Activated CD4-positive, CD25-positive, alpha-beta regulatory T cell treated with anti-CD3 and anti-CD28 coated beads, Interleukin-2, amount 50 U/mL, for 72 hours (primary cell): ENCODE results near the gene RAP1GAP2.

Source experiments
- DNase-seq: peaks from one replicate; pipeline ENCODE4 v3.0.0; 2021

Gene RAP1GAP2

DNA sequence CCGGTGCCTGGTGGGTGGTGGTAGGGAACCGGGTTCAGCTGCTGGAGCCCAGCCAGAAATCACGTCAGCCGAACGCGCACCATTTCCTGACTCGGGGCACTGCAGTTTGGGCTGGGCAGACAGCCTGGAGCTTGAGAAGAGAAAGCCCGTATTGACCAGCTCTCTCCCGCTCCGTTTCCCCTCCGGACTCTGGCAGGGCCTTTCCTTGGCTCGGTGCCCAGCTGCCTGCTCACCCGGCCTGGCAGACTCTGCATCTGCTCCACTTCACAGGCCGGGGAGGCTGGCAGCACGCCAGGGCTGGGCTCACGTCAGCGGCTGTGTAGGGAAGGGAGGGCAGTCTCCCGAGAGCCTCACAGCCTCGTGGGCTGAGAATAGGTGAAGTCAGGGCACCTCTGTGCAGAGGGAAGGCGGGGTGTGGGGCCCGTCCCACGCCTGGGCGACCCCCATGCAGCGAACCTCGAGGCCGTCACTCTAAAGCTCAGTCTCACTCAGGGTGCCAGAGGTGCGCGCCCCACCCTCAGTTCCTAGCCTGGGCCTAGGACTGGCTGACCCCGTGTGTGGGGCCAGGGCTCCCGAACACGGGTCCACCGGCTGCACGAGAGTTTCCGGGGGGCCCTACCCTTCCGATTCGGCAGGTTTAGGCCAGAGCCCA, 208.0 kb downstream of the RAP1GAP2 start:
- peak; percentile 54 for DNase-seq

DNA sequence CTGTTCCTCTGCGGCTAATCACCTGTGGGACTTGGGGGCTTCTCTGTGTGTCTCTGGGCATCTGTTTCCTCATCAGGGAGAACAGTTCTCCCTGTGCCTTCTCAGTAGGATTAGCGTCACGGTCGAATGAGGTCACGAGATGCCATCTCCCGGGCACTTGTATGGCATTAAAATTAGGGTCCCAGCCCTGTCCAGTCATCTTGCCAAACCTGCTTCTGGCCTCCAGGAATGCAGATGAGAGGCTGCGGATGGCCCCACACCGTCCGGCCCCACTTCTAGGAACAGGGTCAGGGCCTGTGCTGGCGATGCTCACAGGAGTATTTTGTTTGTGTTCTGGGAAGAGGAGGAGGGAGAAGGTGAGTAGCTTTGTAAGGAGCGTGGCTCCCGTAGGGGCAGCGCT, 208.7 kb downstream of the RAP1GAP2 start:
- DNase-seq, result no peak

DNA sequence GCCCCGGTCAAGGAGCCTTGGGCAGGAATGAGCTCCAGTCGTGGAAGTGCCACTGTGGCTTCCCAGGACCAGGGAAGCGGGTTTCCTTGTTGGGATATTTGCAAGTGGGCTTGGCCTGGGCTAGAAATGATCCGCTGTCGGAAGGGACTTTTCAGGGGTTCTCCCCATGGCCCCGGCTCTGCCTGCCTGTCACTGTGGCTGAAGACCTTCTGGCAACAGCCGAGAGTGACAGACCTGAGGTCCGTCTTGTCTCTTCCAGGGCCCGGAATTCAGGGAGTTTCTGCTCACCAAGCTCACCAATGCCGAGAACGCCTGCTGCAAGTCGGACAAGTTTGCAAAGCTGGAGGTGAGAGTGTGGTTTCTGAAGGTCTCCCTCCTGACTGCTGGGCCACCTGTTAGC, 209.5 kb downstream of the RAP1GAP2 start:
- DNase-seq, result no peak

DNA sequence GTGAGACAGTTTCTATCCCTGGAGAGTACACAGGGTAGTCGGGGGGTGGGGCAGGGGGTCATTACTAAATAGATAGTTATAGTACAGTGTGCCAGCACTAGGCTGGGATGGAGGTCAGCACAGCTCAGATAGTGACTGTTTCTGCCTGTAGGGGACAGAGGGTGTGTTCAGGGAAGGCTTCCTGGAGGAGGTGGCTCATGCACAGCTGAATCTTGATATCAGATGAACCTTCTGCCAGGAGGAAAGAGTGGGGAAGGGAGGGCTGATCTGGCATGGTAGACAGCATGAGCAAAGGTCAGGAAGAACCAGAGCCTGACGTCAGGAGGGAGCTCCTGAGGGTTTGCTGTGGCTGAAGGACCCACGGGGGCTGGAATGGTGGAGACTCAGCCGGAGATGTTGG, 210.6 kb downstream of the RAP1GAP2 start:
- DNase-seq, result no peak

DNA sequence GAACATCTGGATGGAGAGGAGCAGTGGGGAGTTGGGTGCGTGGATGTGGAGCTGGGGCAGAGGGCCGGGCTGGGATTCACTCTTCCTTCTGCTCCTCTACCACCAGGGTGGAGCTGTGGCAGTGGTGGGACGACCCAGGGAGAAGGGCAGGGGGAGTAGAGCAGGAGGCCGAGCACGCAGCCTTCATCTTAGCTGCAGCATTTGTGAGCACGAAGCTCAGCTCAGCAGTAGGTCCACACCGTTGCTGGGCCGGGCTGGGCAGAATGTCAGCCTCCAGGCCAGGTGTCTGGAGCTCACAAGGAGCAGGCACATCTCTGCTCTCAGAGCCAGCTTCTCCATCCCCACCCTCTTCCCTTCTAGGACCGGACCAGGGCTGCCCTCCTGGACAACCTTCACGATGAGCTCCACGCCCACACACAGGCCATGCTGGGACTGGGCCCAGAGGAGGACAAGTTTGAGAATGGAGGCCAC, 211.4 kb downstream of the RAP1GAP2 start:
- DNase-seq, result no peak

DNA sequence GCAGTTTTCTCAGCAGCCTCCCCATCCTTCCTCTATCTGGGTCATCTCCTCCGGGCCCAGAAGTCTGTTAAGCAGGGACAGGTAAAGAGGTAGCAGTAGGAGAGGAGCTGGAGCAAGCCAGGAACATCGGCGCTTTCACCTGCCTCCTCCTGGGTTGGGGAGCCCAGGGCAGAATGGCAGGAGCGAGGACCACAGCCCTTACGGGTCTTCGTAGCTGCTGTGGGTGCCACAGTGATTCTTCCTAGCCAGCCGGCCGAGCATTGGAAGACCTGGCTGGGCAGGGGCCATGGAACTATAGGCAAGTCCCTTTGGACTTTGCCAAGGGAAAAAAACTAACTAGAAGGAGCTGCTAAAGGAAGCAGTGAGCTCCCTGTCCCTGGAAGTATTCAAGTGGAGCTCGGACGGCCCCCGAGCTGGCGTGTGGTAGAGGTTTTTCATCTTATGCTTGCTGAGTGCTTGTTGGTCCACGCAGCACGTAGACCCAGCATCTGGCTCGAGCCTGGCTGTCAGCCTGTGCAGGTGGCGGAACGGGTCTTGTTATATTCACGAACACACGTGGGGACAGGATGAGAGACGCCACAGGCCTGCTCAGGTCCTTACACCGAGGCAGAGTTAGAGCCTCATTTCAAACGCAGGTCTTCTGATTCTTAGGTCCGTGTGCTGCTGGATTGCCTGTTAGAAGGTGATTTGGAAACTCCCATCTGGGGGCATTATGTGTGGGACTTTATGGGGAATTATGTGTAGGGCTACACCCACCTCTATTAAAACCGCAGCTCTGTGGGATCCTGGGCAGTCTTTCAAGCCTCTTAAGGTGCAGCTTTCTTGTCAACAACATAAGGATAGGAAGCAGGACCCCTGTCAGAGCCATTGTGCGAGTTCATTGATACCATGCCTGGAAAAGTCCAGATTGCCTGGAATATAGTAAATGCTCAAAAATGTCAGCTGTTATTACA, 212.4 kb downstream of the RAP1GAP2 start:
- no peak for DNase-seq

DNA sequence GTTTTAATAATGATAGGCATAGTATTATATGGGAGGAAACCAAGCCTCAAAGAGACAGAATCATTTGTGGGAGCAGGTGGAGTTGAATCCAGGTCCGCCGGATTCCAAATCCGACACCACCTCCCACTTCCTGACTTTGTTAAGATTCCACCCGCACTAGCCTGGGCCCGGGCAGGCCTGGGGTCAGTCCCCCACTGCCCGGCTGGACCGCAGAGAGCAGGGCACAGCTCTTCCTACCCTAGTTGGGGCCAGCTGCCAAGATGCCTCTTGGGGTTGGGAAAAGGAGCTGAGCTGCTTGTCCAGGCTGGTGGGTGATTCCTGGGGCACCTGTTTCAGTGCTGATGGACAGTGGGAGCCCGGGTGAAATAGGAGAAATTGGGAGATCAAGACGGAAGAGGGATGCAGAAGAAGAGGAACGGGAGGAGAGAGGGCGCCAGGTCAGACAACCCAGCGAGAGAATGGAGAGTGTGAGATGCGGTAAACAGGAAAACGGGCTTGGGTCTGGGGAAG, 213.2 kb downstream of the RAP1GAP2 start:
- no peak for DNase-seq

DNA sequence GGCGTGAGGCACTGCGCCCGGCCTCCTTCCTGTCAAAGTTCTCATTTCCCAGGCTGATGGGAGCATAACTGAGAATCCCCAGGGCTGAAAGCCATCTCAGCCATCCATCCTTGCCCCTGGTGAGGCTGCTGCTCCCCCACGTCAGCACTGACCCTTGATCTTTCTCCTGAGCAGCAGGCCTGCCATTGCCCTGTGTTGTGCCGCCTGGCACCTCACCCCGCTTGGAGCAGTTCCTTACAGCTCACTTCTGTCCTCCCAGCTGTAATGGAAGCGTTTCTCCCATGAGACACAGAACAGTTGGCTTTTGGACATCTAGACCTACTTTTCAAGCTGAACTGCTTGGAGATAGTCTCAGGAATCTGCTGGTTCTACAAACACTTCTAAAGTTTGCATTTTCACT, 215.7 kb downstream of the RAP1GAP2 start:
- no peak for DNase-seq

DNA sequence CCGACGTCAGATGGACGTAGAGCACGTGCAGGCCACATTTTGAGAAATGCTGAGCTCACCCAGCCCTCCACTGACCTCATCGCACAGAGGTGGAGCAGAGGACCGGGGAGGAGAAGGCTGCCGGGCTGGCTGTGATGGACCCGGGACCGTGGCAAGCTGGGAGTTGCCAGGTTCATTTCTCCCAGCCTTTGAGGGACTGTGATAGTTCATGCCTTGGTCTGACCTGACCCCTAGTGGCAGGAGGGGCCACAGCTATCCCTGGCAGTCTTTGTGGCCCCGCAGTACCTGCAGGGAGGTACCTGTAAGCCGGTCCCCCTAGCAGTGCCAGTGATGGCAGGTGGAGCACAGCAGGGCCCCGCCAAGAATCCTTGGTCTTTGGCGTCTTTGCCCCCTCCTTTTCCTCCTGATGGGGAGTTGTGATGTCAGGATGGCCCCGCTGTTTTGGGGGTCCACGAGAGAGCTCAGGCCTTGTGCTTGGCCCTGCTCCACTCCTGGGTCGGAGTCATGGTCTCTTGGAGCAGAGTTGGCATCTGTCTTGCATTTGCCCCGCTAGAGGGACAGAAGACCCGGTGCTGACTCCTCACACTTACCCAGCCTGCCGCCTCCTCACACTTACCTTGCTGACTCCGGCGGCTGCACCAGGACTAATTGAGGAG, 216.8 kb downstream of the RAP1GAP2 start:
- DNase-seq, result peak; percentile 63

DNA sequence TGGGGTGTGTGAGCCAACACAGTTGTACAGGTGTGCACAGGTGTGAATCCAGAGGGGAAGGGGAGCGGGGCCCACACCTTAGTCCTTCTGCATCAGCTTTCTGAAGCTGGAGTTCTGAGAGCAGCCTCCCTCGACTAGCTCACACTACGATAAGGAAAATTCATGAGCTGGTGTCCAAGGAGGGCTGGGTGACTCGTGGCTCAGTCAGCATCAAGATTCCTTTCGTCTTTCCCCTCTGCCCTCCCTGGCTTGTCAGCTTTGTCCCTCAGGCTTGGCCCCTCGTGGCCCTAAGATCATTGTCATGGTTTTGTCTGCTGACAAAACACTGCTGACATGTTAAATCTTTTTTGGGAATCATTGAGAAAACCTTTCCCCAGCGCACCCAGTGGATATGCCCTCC, 219.7 kb downstream of the RAP1GAP2 start:
- no peak for DNase-seq

DNA sequence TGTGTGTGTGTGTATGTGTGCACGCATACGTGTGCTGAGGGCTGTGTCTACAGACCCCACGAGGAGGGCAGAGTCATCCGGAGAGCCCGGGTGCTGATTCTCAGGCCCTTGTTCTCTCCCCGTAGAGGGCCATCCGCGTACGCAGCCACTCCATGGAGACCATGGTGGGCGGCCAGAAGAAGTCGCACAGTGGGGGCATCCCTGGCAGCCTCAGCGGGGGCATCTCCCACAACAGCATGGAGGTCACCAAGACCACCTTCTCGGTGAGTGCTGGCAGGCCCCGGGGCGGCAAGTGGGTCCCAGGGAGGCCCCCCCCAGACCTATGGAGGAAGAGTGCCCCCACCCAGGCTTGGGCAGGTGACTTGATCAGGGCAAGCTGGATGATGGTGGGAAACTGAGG, 221.7 kb downstream of the RAP1GAP2 start:
- DNase-seq, result no peak

DNA sequence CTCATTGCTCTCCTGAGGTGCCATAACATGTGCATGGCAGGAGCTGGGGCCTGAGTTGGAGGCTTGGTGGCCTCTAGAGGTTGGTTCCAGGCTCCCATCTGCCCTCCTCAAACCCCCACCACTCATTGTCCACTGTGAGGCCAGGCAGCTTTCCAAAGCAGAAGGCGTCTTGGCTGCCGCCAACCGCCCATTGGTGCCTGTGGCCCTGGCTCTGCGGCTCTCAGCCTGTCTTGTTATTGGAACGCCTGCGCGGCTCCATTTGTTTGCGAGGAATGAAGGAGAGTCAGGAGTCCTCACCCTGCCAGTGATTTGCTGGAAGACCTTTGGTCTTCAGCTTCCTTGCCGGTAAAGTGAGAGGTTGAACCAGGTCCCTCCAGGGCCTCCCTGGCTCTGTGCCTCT, 223.5 kb downstream of the RAP1GAP2 start:
- DNase-seq, result no peak

DNA sequence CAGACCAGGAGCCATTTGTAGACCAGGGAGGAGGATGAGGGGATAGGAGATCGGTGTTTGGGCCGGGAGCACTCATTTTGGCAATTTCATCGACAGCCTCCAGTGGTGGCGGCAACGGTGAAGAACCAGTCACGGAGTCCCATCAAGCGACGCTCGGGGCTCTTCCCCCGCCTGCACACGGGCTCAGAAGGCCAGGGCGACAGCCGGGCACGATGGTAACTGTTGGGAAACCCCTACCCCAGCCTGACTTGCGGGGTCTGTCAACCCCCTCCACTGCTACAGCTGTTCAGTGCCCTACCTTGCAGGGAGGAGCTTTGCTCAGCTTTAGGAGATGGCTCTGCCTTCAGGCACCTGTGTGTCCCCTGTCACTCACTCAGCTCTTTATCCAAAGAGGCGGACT, 224.1 kb downstream of the RAP1GAP2 start:
- no peak for DNase-seq

DNA sequence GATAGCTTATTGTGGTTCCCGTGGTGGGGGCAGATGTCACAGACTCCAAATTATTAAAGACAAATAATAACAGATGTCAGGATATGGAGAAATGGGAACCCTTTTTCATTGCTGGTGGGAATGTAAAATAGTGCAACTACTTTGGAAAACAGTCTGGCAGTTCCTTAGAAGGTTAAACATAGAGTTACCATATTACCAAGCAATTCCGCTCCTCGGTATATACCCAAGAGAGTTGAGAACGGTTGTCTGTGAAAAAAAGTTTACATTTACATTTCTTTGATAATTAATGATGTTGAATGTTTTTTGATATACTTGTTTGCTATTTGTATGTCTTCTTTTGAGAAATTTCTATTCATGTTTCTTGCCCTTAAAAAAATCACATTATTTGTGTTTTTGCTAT, 226.0 kb downstream of the RAP1GAP2 start:
- no peak for DNase-seq

DNA sequence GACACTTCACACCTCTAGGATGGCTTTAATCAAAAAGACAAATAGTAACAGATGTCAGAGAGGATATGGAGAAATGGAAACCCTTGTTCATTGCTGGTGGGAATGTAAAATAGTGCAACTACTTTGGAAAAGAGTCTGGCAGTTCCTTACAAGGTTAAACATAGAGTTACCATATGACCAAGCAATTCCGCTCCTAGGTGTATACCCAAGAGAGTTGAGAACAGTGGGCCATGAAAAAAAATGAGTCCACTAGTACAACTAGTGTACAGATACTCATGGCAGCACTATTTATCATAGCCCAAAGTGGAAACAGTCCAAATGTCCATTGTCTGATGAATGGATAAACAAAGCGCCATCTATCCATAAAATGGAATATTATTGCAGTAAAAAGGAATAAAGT, 228.1 kb downstream of the RAP1GAP2 start:
- DNase-seq, result no peak

DNA sequence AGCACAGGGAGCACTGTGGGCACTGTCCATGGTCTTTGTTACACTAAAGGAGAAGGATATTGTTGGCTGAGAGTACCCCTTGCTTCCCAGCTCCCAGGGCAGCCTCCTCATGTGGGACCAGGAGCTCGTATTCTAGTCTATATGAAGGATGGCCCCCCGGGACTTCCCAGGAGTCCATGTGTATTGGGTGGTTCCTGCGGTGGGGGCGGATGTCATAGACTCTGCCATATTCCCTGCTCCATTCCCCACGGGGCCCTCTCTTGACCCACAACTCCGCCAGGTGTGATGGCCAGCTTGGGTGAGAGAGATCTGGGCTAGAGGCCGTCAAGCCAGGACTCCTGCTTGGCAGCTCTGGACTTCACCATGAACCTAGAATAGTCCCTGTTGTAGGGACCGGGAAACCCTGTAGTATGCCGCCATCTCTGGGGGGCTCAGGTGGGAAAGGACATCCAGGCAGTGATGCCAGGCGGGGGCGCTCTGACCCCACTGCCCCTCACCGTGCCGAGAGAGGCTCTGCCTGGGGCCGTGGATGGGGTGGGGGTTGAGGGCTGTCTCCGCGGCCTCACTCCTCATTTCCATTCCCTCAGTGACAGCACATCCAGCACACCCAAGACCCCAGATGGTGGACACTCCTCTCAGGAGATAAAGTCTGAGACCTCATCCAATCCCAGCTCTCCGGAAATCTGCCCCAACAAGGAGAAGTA, 229.3 kb downstream of the RAP1GAP2 start:
- peak; percentile 24 for DNase-seq

DNA sequence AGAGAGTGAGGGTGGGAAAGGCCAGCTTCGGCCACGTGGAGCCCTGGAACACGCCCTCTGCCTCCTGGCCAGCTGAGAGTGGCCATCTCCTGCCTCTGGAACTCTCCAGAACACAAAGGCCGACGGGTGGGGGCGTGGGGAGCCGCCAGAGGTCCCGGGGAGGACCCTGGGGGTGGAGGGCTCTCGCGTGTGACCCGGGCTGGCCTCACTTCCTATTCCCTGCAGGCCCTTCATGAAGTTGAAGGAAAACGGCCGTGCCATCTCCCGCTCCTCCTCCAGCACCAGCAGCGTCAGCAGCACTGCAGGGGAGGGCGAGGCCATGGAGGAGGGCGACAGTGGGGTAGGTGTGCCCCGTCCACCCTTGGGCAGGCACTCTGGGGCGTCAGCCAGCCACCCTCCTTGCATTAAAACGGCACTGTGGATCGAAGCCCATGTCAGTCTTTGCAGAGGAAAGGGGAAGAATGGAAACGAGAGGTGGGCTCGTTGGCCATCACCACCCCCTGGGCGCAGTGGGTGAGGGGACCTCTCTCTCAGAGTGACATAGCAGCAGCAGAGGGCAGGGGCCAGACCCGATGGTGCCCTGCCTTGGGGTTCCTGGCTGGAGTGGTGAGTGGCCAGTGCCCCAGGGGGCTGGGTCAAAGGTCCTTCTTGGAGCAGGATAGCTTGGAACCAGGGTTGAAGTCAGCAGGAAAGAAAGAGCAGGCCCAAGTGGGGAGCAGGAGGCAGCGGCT, 230.1 kb downstream of the RAP1GAP2 start:
- peak; percentile 17 for DNase-seq

DNA sequence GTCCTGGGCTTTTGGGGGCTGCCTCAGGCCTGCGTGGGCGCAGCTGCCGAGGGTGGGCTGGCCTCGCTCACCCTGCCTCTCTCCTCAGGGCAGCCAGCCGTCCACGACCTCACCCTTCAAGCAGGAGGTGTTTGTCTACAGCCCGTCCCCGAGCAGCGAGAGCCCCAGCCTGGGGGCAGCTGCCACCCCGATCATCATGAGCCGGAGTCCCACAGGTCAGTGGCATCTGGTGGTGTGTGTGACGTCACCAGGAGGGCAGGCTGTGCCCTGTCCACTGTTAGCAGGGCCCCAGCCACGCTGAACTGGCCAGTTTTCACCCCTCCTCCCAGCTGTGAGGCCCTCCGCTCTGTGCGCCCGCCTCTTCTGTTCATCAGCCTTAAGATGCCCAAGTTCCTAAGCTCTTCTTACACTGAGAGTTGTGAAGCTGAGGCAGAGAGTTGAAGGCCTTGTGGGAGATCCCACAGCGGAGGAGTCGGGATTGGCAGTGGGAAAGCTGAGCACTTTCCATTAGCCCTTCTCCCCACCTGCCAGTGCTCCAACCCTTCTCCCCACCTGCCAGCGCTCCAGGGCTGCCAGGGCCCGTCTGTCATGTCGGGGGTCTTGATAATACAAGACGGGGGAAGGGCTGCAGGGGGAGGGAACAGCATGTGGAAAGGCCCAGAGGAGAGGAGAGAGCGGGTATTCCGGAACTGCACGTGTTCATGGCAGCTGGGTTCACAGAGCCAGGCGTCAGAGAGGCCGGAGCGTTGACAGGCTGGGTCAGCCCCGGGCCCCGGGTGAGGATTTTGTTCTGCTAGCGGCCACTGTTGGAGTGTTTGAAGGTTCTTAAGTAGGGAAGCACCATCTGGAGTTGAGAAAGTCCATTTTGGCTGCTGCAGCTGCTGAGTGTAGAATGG, 230.9 kb downstream of the RAP1GAP2 start:
- no peak for DNase-seq

DNA sequence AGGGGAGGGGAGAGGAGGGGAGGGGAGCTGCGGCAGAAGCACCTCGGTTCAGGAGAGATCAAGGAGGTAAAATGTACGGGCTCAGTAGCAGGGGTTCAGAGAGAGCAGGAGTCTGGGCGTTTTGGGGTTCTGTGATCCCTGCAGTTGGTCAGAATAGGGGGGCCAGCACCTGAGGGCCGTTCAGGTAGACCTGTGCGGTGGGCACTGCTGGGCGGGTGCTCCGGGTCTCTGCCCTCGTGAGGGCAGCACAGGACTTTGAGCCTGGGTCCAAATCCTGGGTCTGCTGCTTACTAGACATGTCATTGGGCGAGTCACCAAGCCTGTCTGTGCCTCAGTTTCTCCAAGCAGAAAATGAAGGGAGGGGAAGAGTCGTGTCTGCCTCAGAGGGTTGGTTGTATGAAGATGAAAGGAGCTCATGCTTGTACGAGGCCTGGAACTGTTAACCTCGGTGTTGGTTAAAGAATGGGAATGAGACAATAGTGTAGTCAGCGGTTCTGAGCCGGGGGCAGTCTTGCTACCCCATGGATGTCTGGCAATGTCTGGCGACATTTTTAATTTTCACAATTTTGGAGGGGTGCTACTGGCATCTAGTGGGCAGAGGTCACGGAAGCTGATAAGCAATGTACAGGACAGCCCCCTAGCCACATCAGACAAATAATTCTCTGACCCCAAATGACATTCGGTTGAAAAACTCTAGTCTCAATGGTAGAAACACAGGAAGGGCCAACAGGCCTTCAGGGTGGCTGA, 231.7 kb downstream of the RAP1GAP2 start:
- peak; percentile 2 for DNase-seq

DNA sequence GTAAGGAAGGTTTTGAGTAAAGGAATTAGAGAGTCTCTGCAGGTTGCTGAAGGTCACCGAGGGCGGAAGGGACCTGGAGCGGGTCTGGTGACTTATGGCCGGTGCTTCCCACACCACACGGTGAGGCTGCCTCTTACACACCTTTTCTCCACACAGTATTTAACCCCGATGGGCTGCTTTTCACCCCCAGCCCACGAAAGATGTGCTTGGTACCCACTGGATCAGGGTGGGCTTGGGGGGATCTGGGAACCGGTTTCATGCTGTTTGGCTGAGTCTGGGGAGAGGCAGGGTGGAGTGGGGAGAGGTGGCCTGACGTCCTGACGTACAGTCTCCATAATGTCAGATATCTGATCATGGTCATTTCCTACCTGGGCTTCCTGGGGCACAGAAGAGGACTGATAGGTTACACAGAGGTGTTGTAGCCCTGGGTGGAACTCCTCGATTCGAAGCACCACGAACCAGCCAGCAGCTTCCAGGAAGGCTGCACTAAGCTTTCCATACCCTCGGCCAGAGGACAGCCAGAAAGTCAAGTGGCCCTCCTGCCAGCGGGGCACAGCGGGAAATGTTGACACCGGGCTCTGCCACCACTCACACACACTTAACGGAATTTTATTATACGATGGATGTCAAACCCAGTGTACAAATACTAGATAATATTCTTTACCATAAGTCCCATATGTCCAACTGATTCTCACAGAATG, 233.1 kb downstream of the RAP1GAP2 start:
- peak; percentile 17 for DNase-seq
